HEK293 (cell line): ENCODE data around the gene GIMD1.
"Not testable (repeated sequence)": the region's sequence is repeated elsewhere in the genome, so short reads cannot be mapped to it uniquely, and the experiment has no call there.

Source experiments
- CTCF ChIA-PET: fragments of 350-600 bp; formaldehyde crosslinking; extraction: SDS; loops from one replicate; lab custom pipeline; 2021; ENCODE audit warnings: antibody characterized with exemption; lab: Yijun Ruan, JAX
- POLR2A ChIA-PET: fragments of 300-600 bp; formaldehyde crosslinking; extraction: SDS; loops from one replicate; lab custom pipeline; 2020; ENCODE audit warnings: antibody characterized with exemption, inconsistent platforms; lab: Yijun Ruan, JAX
- H3K27ac ChIP-seq: fragments of 200-500 bp; sonication (Bioruptor generic); 2 replicates; pipeline ENCODE4 v1.5.1; 2014; ENCODE audit warnings: low read depth, low read length, control low read depth, inconsistent platforms; ENCODE audit errors: extremely low read depth
- H3K36me3 ChIP-seq, 2 experiments: fragments of 200-500 bp in 1 of 2; sonication (Bioruptor generic) in 1 of 2; 1 replicate in 1 of 2; 2 replicates in 1 of 2; pipeline ENCODE4 v1.5.1; 2014 to 2017; ENCODE audit warnings: inconsistent platforms in 2 of 2, low read length in 2 of 2; ENCODE audit not compliant: control insufficient read depth in 2 of 2, insufficient read depth in 1 of 2
- H3K4me1 ChIP-seq: fragments of 200-500 bp; sonication (Bioruptor generic); 2 replicates; pipeline ENCODE4 v1.5.1; 2014; ENCODE audit warnings: mild to moderate bottlenecking, low read length, inconsistent platforms; ENCODE audit not compliant: control insufficient read depth, insufficient read depth
- H3K4me3 ChIP-seq: 2 replicates; pipeline ENCODE4 v1.5.1; 2011; ENCODE audit warnings: low read depth, mild to moderate bottlenecking, control low read depth, low read length, moderate library complexity
- H3K9me3 ChIP-seq: fragments of 200-500 bp; sonication (Bioruptor generic); 2 replicates; pipeline ENCODE4 v1.5.1; 2014; ENCODE audit warnings: low read depth, low read length, inconsistent platforms; ENCODE audit not compliant: control insufficient read depth, insufficient read depth
- EGR2 ChIP-seq: fragments of 450-650 bp; formaldehyde crosslinking; IDR thresholded peaks from 2 replicates; pipeline ENCODE4 v1.5.1; 2016; ENCODE audit warnings: low read depth, missing biosample characterization, missing genetic modification characterization
- GLI2 ChIP-seq: fragments of 450-650 bp; formaldehyde crosslinking; IDR thresholded peaks from 2 replicates; pipeline ENCODE4; 2017; ENCODE audit warnings: missing biosample characterization, missing genetic modification characterization, low read depth, borderline replicate concordance
- KLF1 ChIP-seq: fragments of 450-650 bp; formaldehyde crosslinking; IDR thresholded peaks from 2 replicates; pipeline ENCODE4 v1.5.1; 2016; ENCODE audit warnings: missing biosample characterization, missing genetic modification characterization
- MYNN ChIP-seq: fragments of 450-650 bp; formaldehyde crosslinking; IDR thresholded peaks from 2 replicates; pipeline ENCODE4 v1.5.1; 2016; ENCODE audit warnings: missing biosample characterization, missing genetic modification characterization, borderline replicate concordance
- RBAK ChIP-seq: fragments of 450-650 bp; formaldehyde crosslinking; IDR thresholded peaks from 2 replicates; pipeline ENCODE4 v1.5.1; 2016; ENCODE audit warnings: missing biosample characterization, missing genetic modification characterization
- SP2 ChIP-seq: fragments of 450-650 bp; formaldehyde crosslinking; IDR thresholded peaks from 2 replicates; pipeline ENCODE4 v1.5.1; 2016; ENCODE audit warnings: missing biosample characterization, missing genetic modification characterization
- TCF7L2 ChIP-seq: IDR thresholded peaks from 2 replicates; pipeline ENCODE4 v1.6.1; 2011; ENCODE audit warnings: low read depth, mild to moderate bottlenecking, inconsistent platforms, low read length, moderate library complexity, borderline replicate concordance
- TRIM28 ChIP-seq: IDR thresholded peaks from 2 replicates; pipeline ENCODE4 v1.6.1; 2011; ENCODE audit warnings: low read length, control low read depth, borderline replicate concordance
- ZBTB20 ChIP-seq: fragments of 450-650 bp; formaldehyde crosslinking; IDR thresholded peaks from 2 replicates; pipeline ENCODE4 v1.5.1; 2016; ENCODE audit warnings: missing biosample characterization, missing genetic modification characterization
- ZNF24 ChIP-seq: fragments of 450-650 bp; formaldehyde crosslinking; IDR thresholded peaks from 2 replicates; pipeline ENCODE4 v1.5.1; 2016; ENCODE audit warnings: missing biosample characterization, missing genetic modification characterization
- ZNF248 ChIP-seq: fragments of 450-650 bp; formaldehyde crosslinking; IDR thresholded peaks from 2 replicates; pipeline ENCODE4 v1.5.1; 2017; ENCODE audit warnings: missing biosample characterization, missing genetic modification characterization
- ZNF292 ChIP-seq: fragments of 450-650 bp; formaldehyde crosslinking; IDR thresholded peaks from 2 replicates; pipeline ENCODE4 v1.5.1; 2016; ENCODE audit warnings: low read depth, missing biosample characterization, missing genetic modification characterization, borderline replicate concordance
- ZNF302 ChIP-seq: fragments of 450-650 bp; formaldehyde crosslinking; IDR thresholded peaks from 2 replicates; pipeline ENCODE4 v1.5.1; 2016; ENCODE audit warnings: missing biosample characterization, missing genetic modification characterization, low read depth
- ZNF350 ChIP-seq: fragments of 450-650 bp; formaldehyde crosslinking; IDR thresholded peaks from 2 replicates; pipeline ENCODE4 v1.5.0; 2017; ENCODE audit warnings: missing biosample characterization, mild to moderate bottlenecking, missing genetic modification characterization
- ZNF362 ChIP-seq: fragments of 450-650 bp; formaldehyde crosslinking; IDR thresholded peaks from 2 replicates; pipeline ENCODE4 v1.5.1; 2016; ENCODE audit warnings: missing biosample characterization, missing genetic modification characterization
- ZNF391 ChIP-seq: fragments of 450-650 bp; formaldehyde crosslinking; IDR thresholded peaks from 2 replicates; pipeline ENCODE4 v1.5.1; 2016; ENCODE audit warnings: low read depth, missing biosample characterization, missing genetic modification characterization, borderline replicate concordance
- ZNF423 ChIP-seq: fragments of 450-650 bp; formaldehyde crosslinking; IDR thresholded peaks from 2 replicates; pipeline ENCODE4 v1.5.1; 2016; ENCODE audit warnings: missing biosample characterization, missing genetic modification characterization
- ZNF473 ChIP-seq: fragments of 450-650 bp; formaldehyde crosslinking; IDR thresholded peaks from 2 replicates; pipeline ENCODE4 v1.5.1; 2017; ENCODE audit warnings: missing biosample characterization, missing genetic modification characterization
- ZNF624 ChIP-seq: fragments of 450-650 bp; formaldehyde crosslinking; IDR thresholded peaks from 2 replicates; pipeline ENCODE4 v1.5.1; 2017; ENCODE audit warnings: missing biosample characterization, missing genetic modification characterization
- ZNF837 ChIP-seq: fragments of 450-650 bp; formaldehyde crosslinking; IDR thresholded peaks from 2 replicates; pipeline ENCODE4 v1.5.1; 2016; ENCODE audit warnings: missing biosample characterization, missing genetic modification characterization
- ZSCAN16 ChIP-seq: fragments of 450-650 bp; formaldehyde crosslinking; IDR thresholded peaks from 2 replicates; pipeline ENCODE4 v1.5.1; 2016; ENCODE audit warnings: missing biosample characterization, missing genetic modification characterization
- ZSCAN5A ChIP-seq: fragments of 450-650 bp; formaldehyde crosslinking; IDR thresholded peaks from 2 replicates; pipeline ENCODE4 v1.5.1; 2016; ENCODE audit warnings: missing biosample characterization, missing genetic modification characterization
- TF ChIP-seq, protein P1 (sequence below): fragments of 450-650 bp; formaldehyde crosslinking; IDR thresholded peaks from 2 replicates; pipeline ENCODE4 v1.5.1; 2016; ENCODE audit warnings: missing biosample characterization, missing genetic modification characterization, low read depth

GIMD1 gene

GRCh38 chr4:106409901-106410889 lies 41.6 kb upstream of the GIMD1 start (continued):
- TF ChIP-seq ZNF391 (tag by site-specific recombination) (no peak), ZSCAN16 (tag by site-specific recombination) (no peak), ZNF302 (tag by site-specific recombination) (no peak), GLI2 (tag by site-specific recombination) (no peak), ZSCAN5A (no peak), EGR2 (no peak), RBAK (tag by site-specific recombination) (no peak)

- H3K4me3 ChIP-seq, H3K36me3 ChIP-seq, POLR2A ChIA-PET, H3K27ac ChIP-seq, H3K4me1 ChIP-seq, H3K9me3 ChIP-seq: not testable (repeated sequence)
- CTCF ChIA-PET = interaction anchor here (1.1 kb wide), 1 partner anchor 93 kb away, joined by 3 read pairs; no protein-coding TSS in a partner anchor
These were observed 39.4 kb upstream of the GIMD1 start for GRCh38 chr4:106408004-106408403.

GRCh38 chr4:106401157-106401556 lies 32.6 kb upstream of the GIMD1 start:
- POLR2A ChIA-PET = no interaction called here
- H3K9me3 ChIP-seq = no peaks in the 10 kb centered on the region
- CTCF ChIA-PET = no interaction called here
- no peak overlapping the region for H3K27ac ChIP-seq
- no peak overlapping the region for H3K4me3 ChIP-seq
- no peak for TF ChIP-seq ZNF362
- TF ChIP-seq ZNF292 = no peak
- TF ChIP-seq ZBTB20 (tag by site-specific recombination) = no peak
- TF ChIP-seq SP2 (tag by site-specific recombination) = no peak
- no peak for TF ChIP-seq ZNF423 (tag by site-specific recombination)
- TF ChIP-seq ZNF24 (tag by site-specific recombination) = no peak
- no peak for TF ChIP-seq TRIM28
- no peak for TF ChIP-seq ZNF837 (tag by site-specific recombination)
- no peak for TF ChIP-seq ZNF473 (tag by site-specific recombination)
- TF ChIP-seq ZNF350 = no peak
- TF ChIP-seq, protein P1, sequence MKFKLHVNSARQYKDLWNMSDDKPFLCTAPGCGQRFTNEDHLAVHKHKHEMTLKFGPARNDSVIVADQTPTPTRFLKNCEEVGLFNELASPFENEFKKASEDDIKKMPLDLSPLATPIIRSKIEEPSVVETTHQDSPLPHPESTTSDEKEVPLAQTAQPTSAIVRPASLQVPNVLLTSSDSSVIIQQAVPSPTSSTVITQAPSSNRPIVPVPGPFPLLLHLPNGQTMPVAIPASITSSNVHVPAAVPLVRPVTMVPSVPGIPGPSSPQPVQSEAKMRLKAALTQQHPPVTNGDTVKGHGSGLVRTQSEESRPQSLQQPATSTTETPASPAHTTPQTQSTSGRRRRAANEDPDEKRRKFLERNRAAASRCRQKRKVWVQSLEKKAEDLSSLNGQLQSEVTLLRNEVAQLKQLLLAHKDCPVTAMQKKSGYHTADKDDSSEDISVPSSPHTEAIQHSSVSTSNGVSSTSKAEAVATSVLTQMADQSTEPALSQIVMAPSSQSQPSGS (tag by site-specific recombination) = no peak
- no peak for TF ChIP-seq ZNF624
- no peak for TF ChIP-seq TCF7L2
- no peak for TF ChIP-seq ZNF248 (tag by site-specific recombination)
- no peak for TF ChIP-seq MYNN
- TF ChIP-seq KLF1 = no peak
- no peaks in the 10 kb centered on the region for H3K36me3 ChIP-seq
- no peaks in the 10 kb centered on the region for H3K4me1 ChIP-seq
